Activated T-cell treated with anti-CD3 and anti-CD28 coated beads for 24 hours (primary cell): ENCODE data around the gene RPL37.
"Not testable (repeated sequence)": the region's sequence is repeated elsewhere in the genome, so short reads cannot be mapped to it uniquely, and the experiment has no call there.

Experiments used
- DNase-seq: peaks from one replicate; pipeline ENCODE4 v3.0.0-alpha.2; 2020; ENCODE audit warnings: low read depth

RPL37 gene

GRCh38 chr5:40833712-40834229 lies 1.3 kb downstream of the RPL37 start:
- no peak for DNase-seq

GRCh38 chr5:40832345-40832744 lies 2.7 kb downstream of the RPL37 start:
- DNase-seq: no peak

- no peak for DNase-seq
These were observed 3.4 kb downstream of the RPL37 start for GRCh38 chr5:40831346-40832210.

- DNase-seq: no peak
These were observed 5.1 kb downstream of the RPL37 start for GRCh38 chr5:40829748-40830533.

DNA sequence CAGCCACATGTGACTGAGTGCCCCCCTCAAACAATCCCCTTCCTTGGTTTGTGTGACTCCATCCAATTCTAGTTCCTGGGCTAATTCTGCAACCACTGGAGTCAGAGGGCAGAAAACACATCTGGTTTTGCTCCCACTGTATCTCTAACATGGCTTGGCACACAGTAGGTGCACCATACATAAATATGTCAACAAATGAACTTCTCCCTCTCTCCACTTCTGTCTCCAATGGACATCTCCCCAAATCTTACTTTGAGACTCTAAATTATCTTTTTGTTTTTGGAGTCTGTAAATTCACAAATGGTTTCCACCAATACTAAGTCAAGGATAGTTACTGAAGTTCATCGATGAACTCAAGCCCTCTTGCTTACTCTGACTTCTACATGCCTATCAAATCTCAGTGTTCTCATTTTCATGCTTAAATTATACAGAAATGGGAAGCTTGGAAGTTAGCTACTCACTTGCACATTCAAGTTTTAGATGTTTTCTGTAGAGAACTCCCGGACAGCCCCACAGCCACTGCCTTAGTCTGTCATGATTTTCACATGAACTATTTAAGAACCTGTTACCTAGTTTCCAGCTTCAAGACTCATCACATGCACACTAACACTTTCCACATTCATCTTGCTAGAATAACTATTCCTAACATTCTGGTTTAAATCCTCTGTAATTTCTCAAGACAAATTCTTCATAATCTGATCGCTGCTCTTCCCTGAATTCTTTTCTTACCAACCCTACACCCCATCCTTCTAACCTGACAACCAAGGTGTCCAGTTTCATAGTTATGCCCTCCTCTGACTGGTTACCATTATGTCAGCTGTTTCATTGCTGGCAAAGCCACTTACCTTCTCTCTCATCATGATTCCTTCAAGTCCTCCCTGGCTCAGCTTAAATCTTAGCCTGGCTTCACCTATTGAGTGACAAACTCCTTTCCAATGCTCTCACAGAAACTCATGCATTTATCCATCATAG lies 6.0 kb downstream of the RPL37 start:
- DNase-seq: no peak

DNA sequence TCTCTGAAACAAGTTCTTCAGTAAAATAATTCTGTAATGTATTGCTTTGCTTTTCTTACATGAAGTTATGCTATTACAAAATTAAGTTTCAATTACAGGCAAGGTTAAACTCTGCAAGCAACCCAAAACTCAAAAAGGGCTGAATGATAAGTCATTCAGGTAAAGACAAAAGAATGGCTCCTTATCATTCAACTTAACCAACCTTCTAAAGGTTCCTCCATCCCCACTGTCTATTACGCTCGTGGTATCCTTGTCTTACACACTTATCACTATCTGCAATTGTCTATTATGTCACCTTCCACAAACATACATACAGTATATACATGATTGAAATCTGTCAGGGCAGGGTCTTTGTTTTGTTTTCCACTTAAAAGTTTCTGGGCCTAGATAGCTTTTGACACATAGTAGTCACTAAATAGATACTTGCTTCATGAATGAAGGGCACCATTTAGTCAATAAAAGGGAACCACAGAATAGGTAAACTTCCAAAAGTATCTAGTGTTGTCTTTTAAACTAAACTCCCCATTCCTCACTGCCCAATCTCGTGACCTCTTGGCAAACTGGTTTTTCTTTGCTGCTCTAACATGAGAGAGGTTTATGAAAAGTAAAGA lies 6.9 kb downstream of the RPL37 start:
- no peak for DNase-seq

GRCh38 chr5:40827188-40827977 lies 7.6 kb downstream of the RPL37 start:
- no peak for DNase-seq

DNA sequence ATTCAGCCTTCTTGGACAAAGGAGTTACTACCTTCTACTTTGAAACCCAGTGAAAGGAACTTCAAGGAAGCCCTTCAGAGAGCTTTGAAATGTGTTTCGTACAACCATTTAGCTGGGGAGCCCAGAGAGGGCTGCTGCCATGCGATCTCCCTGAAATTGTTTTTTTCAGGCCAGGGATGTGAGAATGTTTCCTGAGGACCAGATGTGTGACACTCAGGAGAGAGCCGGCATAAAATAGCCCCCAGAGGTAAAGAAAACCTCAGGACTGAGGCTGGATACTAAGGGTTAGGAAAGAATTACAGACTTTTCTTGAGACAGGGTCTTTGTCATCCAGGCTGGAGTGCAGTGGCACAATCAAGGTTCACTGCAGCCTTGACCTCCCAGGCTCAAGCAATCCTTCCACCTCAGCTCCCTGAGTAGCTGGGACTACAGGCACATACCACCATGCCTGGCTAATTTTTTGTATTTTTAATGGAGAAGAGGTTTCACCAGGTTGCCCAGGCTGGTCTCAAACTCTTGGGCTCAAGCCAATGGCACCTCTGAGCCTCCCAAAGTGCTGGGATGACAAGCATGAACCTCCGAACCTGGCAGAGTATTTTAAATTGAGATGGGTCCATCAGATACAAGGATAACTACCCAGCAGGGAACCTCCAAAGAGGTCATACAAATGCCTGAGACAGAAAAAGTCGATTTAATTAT lies 8.4 kb downstream of the RPL37 start:
- DNase-seq: no peak

DNA sequence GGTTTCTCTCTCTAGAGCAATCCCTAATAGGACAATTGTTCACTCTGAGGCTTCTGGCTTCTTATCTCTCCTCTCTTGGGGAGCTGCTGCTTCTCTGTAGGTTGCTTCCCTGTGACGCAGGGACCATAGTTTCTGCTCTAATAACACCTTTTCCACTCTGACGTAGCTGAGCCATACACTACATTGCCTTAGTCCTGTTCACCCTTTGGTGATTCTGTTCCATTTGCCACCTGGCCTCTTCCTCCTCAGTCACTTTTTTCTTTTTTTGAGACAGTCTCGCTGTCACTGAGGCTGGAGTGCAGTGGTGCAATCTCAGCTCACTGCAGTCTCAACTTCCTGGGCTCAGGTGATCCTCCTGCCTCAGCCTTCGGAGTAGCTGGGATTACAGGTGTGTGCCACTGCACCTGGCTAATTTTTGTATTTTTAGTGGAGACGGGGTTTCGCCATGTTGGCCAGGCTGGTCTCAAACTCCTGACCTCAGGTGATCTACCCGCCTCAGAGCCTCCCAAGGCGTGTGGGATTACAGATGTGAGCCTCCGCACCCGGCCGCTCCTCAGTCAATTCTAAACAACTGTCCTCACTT lies 9.5 kb downstream of the RPL37 start:
- not testable (repeated sequence) for DNase-seq

GRCh38 chr5:40823459-40823858 lies 11.6 kb downstream of the RPL37 start:
- DNase-seq: no peak

DNA sequence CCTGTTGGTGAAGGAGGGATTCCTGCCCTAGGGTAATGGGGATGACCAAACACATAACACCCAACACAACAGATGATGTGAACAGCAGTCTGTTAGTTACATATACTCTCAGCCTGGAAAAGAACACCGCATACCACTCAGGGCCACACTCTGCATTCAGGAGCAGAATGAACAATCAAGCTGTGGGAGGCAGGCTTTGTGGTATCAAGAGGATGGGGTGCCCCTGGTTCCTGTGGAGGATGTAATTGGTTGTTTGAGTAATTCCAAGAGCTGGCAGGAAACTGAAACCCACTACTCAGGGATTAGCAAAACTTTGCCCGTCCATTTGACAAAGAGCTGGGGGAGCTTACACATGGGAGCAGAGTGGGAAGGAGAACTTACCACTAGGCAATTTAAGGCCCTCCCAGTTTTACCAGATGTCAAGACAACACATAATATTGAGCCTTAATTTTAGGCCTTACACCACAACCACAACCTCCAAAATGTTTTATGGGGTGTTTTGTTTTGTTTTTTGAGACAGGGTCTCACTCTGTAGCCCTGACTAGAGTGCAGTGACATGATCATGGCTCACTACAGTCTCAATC lies 21.2 kb downstream of the RPL37 start:
- no peak for DNase-seq

- DNase-seq: no peak
These were observed 22.9 kb downstream of the RPL37 start for GRCh38 chr5:40812125-40812524.

DNA sequence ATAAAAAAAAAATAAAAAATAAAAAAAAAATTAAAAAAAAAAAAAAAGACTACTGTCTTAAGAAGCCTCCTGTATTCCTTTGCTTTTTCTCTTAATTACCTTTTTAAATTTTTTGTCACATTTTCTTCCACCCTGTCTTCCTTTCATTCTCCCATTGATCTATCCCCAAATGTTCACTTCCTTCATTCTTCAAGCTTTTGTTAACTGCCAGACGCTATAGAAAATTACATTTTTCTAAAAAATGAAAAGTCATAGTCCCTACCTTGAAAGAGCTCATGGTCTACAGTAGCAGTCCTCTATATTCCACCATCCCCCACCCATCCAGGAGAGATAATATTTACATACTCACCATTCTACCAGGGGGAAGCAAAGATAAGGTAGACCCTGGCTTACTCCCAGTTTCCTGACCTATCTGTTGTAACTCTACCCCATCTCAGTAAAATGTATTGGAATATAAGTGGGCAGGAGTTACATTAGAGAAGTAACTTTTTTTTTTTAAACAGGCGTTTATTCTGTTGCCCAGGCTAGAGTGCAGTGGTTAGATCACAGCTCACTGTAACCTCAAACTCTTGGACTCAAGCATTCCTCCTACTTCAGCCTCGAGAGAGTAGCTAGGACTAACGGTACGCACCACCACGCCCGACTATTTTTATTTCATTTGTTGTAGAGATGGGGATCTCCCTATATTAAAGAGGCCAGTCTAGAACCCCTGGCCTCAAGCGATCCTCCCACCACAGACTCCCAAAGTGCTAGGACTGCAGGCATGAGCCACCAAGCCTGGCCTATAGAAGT lies 33.1 kb downstream of the RPL37 start:
- no peak for DNase-seq

DNA sequence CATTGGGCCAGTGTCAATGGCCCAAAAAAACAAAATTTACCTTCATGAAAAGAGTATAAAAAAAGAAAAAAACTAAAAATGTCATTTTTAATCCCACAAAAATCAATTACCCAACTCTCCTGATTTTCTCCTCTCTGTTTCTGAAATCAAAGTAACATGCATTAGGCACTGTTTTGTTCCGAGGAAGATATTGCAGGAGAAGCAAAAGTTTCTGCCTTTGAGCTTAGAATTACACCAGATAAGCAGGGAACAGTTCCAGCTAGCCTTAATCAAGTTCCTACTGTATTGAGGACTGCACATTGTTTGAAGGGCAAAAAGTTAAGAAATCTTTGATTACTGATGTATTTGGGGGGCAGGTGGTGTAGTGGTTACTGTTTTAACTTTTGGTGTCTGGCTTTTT lies 35.8 kb downstream of the RPL37 start:
- no peak for DNase-seq

DNA sequence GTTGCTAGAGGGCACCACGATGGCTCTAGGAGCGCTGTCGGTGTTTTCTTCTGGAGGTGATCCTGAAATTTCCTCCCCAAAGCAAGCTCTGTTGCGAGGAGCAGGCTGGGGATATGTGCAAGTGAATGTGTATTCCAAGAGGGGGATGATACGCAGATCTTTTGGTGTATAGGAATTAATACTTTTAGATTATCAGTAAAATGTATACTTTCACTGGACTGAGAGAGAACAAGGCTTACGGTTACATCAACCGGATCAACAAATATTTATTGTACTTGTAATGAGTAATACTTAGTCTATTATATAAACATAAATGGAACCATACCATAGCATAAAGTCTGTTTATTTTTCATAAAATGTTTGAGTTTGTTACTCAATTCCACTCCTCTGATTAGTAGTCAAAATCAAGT lies 36.2 kb downstream of the RPL37 start:
- no peak for DNase-seq

DNA sequence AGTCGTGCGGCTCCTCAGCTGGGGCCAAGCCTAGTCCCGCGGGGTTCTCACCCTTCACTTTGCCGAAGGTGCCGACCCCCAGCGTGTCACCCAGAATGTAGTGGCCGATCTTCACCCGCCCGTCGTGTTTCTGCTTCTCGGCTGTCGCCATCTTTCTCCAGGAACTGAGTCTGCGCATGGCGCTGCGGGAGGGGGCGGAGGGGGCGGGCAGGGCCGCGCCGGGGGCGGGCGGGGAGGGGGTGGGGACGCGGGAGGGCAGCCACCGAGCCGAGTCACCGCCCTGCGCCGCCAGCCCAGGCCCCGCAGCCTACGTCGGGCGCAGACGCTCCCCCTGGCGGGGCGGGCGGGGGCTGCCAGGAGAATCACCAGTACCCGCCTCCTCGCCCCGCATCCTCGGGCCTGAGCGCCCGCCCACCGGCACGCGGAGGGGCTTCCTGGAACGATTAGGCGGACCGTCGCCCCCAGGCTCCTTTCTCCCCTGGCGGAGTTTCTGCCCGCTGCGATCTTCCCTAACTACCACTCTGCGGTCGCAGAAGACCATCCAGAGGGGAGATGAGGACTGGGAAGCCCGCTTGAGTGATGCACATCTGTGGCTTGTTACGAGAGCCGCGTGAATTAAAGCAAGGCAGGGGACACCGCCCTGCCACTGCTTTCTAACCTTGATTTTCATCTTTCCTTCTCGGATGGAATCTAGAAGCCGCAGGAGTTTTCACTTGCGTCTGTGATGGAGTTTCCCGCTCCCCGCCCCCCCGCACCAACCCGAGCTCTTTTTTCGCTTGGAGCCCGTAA lies 36.8 kb downstream of the RPL37 start, which contains the start of gene PRKAA1:
Gene PRKAA1 (minus strand): TSS at position 363 of the 789 bp plus-strand sequence. CDS start 185 bp downstream, at position 178.
- peak; percentile 82 for DNase-seq

- peak; percentile 68 for DNase-seq
These were observed 37.6 kb downstream of the RPL37 start for GRCh38 chr5:40797273-40798011.
